HS-5 (cell line): ENCODE results near the gene CPE.

ENCODE experiments used
- DNase-seq: peaks from one replicate; pipeline ENCODE4 v3.0.0-alpha.2; 2012; ENCODE audit warnings: low read depth

CPE gene

GRCh38 chr4:165367040-165367439 is 11.8 kb upstream of the CPE start:
- no peak for DNase-seq

DNA sequence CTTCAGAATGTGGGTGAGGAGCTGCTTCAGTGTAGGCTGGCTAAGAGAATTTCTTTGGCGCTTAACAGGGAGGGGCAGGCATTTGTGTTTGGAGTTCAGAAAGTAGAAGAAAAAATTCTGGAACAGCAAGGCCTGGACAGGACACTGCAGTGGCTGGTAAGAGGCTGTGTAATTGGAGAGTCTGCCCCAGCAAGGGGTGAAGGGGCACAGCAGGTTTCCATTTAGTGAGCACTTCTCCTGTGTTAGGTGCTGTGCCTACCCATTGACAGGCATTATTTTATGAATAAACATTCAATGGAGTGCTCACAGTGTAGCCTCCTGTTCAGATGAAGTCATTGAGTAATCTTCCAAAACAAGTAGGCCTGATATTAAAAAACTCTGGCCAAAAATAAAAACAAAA is 10.7 kb upstream of the CPE start:
- DNase-seq: no peak

DNA sequence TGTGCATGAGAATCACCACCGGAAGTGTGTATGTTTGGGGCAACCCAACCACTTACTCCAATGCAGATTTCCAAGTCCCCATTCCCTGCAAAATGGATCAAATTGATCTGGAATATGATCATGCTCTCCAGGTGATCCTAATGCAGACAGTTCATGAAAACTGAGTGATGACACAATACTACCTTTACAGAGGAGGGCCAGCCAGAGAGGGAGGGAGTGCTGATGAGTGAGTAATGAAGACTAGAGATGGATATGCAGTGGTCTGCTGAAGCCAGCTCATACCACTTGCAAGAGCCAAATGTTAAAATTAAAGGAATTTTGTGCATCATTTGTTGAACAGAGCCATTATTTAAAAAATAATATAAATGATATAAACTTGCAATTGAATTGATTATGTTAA is 10.2 kb upstream of the CPE start:
- no peak for DNase-seq

- DNase-seq: no peak
Observed at GRCh38 chr4:165369522-165369921, 9.3 kb upstream of the CPE start.

- no peak for DNase-seq
Observed at GRCh38 chr4:165370530-165370929, 8.3 kb upstream of the CPE start.

DNA sequence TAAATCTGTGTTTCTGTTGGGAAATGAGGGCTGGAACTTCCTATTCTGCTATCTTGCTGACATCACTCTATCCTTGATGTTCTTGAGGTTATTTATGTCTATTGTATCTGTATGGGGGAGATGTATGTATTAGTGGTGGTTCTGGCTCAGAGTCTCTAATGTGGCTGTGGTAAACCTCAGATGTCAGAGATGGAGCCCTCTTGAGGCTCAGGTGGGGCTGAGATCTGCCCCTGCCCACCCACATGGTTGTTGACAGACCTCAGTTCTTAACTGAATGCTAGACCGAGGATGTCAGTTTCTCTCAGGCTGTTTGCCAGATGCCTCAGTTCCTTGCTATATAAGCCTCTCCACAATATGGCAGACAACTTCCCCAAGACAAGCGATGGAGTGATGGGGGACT is 3.3 kb upstream of the CPE start:
- DNase-seq: no peak

DNA sequence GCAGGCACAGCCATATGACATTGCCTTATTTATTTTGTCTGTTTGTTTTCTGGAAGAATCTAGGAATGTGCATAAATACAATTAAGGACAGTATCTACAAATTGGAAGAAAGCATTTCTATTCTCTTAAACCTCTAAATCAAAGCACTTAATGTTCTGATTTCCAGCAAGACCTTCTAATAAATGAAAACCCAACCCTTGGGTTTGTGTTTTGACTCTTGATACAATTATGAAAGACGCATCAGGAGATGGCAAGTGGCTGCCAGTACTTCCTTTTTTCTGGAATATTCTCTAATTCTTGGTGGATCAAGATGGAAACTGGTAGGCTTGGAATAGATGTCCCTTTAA is 437 bp upstream of the CPE start:
- no peak for DNase-seq

DNA sequence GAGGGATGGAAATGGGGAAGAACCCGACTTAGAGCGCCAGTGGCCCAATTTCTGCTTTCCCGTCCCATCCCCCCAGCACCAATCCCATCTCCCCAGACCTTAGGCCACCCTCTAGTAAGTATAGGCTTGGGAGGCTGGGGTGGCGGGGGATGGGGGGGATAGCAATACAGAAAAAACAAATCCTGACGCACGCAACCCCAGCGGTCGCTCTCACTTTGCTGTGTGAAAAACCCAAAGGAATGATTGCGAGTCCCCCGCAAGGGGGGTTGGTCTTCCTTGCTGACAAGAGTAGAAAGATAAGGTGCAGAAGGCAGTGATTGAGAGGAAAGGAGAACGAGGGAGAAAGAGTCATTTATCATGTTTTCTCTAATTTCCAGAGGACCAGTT is 863 bp downstream of the CPE start:
- no peak for DNase-seq

DNA sequence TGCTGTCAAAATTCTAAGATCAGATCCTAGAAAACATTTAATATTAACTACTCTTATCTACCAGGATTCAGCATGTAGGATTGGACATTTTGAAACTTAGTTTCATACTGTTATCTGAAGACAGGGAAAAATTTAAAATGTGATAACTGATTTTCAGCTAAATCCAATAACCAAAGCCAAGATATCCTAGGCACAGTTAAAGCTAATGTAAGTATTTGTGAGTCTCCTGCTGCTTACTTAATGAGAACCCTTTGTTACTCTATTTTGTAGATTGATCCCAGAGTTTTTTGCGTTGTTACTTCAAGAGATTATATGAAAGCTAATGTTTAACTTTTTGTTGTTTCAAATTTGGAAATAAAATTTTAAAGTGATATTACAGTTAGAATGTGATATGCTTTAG is 2.0 kb downstream of the CPE start:
- DNase-seq: no peak

DNA sequence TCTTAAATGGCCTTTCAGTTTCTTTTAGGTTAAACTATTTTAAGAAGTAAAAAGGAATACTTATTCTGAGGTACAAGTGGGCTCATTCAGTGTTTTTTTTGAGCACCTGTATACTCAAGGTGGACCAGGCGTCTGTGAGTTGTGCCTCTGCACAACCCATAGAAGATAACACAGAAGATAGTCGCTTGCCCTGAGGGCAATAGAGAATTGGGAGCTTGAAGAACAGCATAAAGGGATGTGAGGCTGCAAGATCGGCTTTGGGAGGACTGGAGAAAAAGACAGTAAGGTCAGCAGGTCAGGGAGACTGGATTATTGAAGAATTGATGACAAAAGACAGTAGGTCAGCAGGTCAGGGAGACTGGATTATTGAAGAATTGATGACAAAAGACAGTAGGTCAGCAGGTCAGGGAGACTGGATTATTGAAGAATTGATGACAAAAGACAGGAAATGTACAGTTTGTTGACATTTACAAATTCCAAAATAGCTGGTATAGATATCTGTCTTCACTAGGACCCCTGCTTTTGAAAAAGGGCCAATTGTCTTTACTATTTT is 3.1 kb downstream of the CPE start:
- DNase-seq: no peak

GRCh38 chr4:165382640-165383039 is 3.8 kb downstream of the CPE start:
- no peak for DNase-seq

GRCh38 chr4:165383591-165384073 is 4.8 kb downstream of the CPE start:
- DNase-seq: no peak

DNA sequence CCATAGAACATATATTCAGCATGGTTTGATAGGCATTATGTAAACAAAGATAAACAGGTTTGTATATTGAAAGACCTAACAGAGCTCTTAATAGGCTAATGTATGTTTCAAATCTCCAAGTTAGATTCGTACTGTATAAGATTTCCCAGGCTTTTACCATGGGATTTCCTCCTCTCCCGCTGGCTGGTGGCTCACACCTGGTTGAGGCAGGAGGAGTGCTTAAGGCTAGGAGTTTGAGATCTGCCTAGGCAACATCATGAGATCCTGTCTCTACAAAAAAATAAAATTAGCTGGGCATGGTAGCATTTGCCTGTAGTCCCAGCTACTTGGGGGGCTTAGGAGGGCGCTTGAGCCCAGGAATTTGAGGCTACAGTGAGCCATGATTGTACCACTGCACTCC is 5.4 kb downstream of the CPE start:
- no peak for DNase-seq

- DNase-seq: no peak
Observed at GRCh38 chr4:165384598-165384997, 5.8 kb downstream of the CPE start.

DNA sequence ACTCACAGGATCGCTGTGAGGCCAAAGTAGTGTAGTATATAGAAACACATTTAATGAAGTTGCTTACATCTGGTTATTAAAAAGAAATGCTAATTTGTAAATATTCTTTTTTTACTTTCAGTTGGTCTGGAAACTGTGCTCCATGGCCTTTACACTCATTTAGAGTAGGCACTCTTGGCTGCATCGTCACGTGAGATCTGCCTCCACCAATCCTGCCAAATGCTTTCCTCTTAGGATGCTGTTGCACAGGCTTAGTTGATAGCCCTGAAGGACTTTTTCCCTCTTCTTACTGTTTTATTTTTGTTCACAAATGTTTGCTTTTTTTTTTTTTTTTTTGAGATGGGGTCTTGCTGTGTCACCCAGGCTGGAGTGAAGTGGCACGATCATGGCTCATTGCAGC is 6.3 kb downstream of the CPE start:
- no peak for DNase-seq

GRCh38 chr4:165386328-165386727 is 7.5 kb downstream of the CPE start:
- no peak for DNase-seq

DNA sequence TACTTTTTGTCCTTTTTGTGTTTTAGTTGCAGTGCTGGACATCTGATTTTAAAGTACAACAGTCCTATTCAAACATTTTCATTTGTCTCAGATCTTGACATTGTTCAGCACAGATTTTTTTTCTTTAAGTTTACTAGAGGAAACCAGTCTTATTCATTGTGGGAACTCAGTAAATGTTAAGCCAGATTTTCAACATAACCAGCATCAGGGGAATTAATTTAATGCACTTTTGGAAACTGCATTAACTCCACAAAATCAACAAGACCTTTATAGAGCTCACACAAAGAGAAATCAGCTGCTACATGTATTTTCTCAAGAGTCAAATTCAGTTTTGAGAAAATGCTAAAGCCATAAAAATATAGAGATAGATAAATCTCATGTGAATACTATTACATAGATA is 9.9 kb downstream of the CPE start:
- DNase-seq: no peak

DNA sequence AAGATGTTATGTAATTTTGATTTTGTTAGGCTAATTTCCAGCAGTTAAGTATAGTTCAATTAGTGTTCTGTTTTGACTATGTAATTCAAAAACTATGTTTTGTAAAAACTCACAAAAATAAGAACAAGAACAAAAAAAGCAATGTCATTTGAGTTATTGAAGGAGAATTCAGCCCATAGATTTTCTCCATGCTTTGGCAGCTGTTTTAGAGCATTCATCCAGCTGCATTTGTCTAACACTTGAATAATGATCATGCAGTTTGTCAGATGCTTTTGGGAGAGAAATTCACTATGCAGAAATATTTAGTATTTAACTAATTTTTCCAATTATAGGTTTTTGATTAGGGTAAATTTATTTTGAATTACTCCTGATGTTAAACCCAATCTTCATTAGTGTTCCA is 14.2 kb downstream of the CPE start:
- no peak for DNase-seq

GRCh38 chr4:165393704-165394103 is 14.9 kb downstream of the CPE start:
- no peak for DNase-seq

DNA sequence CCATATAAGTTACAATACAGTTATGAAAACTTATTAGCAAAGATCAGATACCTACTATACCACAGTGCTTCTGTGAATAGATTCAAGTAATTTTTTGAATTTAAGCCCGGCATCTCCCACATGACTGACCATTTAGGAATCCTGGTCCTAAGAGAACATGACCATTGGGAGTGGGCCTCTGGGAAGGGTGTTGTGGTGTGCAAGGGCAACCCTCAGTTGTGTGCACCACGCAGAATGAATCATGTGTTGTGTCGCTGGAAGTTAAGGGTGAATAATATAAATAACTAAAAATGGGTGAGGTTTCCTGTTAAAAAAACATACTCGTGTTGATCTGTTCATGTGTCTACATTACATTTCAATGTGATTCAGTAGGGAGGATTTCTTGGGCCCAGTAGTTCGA is 15.5 kb downstream of the CPE start:
- no peak for DNase-seq

GRCh38 chr4:165398570-165398969 is 19.8 kb downstream of the CPE start:
- DNase-seq: no peak

DNA sequence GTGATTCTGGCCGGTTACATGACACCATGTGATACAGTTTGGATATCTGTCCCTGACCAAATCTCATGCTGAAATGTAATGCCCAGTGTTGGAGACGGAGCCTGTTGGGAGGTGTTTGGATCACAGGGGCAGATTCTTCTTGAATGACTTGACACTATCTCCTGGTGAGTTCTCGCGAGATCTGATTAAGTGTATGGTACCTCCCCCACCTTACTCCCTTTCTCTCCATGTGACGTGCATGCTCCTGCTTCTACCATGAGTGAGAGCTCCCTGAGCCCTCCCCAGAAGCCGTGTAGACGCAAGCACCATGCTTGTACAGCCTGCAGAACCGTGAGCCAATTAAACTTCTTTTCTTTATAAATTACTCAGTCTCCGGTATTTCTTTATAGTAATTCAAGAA is 23.6 kb downstream of the CPE start:
- DNase-seq: no peak

GRCh38 chr4:165403048-165403447 is 24.2 kb downstream of the CPE start:
- no peak for DNase-seq

- no peak for DNase-seq
Observed at GRCh38 chr4:165403637-165404036, 24.8 kb downstream of the CPE start.

- DNase-seq: no peak
Observed at GRCh38 chr4:165404080-165404479, 25.3 kb downstream of the CPE start.
